Activated T-helper 17 cell treated with anti-CD3 and anti-CD28 coated beads, Interleukin-2, amount 50 U/mL, for 72 hours (primary cell): ENCODE results near the gene SLC22A23. TPM values are rescaled to one million over a fixed set of nuclear protein-coding genes. Genes with fewer than 3 reads are reported as not detected.

Experiments
- ATAC-seq: fragments of 150-1000 bp; cut with Tn5 transposase; replicated peaks from 2 replicates; pipeline ENCODE4 v1.10.0; 2021; ENCODE audit warnings: mild to moderate bottlenecking, moderate library complexity
- H3K27ac Mint-ChIP-seq: one replicate; pipeline ENCODE4 v1.8.0; 2022; ENCODE audit warnings: mixed read lengths
- H3K27me3 Mint-ChIP-seq: one replicate; pipeline ENCODE4 v1.8.0; 2022; ENCODE audit warnings: mixed read lengths
- H3K36me3 Mint-ChIP-seq: one replicate; pipeline ENCODE4 v1.8.0; 2022; ENCODE audit warnings: low read depth, mild to moderate bottlenecking, mixed read lengths
- H3K4me1 Mint-ChIP-seq: one replicate; pipeline ENCODE4 v1.8.0; 2022; ENCODE audit warnings: mixed read lengths
- H3K4me3 Mint-ChIP-seq: one replicate; pipeline ENCODE4 v1.8.0; 2022; ENCODE audit warnings: mild to moderate bottlenecking, mixed read lengths
- H3K9me3 Mint-ChIP-seq: one replicate; pipeline ENCODE4 v1.8.0; 2022; ENCODE audit warnings: mixed read lengths
- total RNA-seq, 2 donors: library from RNA; stranded (reverse); gene quantifications; one replicate each; pipeline ENCODE4 v1.2.3, GENCODE V29; 2022

Gene SLC22A23
- total RNA-seq, 2 donors from 2014 or later: 0.13 to 0.45 TPM

- Mint-ChIP-seq H3K36me3 (no peaks in the 10 kb centered on the region), H3K9me3 (no peaks in the 10 kb centered on the region), H3K27me3 (peaks cover 10% of the 10 kb centered on the region), H3K4me1 (peaks cover 22% of the 10 kb centered on the region), H3K4me3 (no peak overlapping the region), H3K27ac (no peak overlapping the region)
- no peak for ATAC-seq
These were observed 137.1 kb downstream of the SLC22A23 start for GRCh38 chr6:3319610-3320200.

- H3K4me1 Mint-ChIP-seq: peaks cover 16% of the 10 kb centered on the region
- peak; percentile 16 for ATAC-seq
- H3K27me3 Mint-ChIP-seq: peaks cover 10% of the 10 kb centered on the region
- no peaks in the 10 kb centered on the region for H3K9me3 Mint-ChIP-seq
- H3K27ac Mint-ChIP-seq: peak overlapping the region; percentile 9
- peak overlapping the region; percentile 38 for H3K4me3 Mint-ChIP-seq
- H3K36me3 Mint-ChIP-seq: no peaks in the 10 kb centered on the region
These were observed 137.9 kb downstream of the SLC22A23 start for GRCh38 chr6:3318821-3319540.

GRCh38 chr6:3318226-3318625, 138.6 kb downstream of the SLC22A23 start:
- H3K9me3 Mint-ChIP-seq: no peaks in the 10 kb centered on the region

GRCh38 chr6:3317741-3318211, 139.1 kb downstream of the SLC22A23 start:
- Mint-ChIP-seq H3K36me3 (no peaks in the 10 kb centered on the region), H3K4me3 (peak overlapping the region; percentile 38)

More at GRCh38 chr6:3318226-3318625, 138.6 kb downstream of the SLC22A23 start:
- H3K27me3 Mint-ChIP-seq: peaks cover 10% of the 10 kb centered on the region
- H3K4me3 Mint-ChIP-seq: peak overlapping the region; percentile 38
- peak overlapping the region; percentile 9 for H3K27ac Mint-ChIP-seq
- H3K4me1 Mint-ChIP-seq: peaks cover 16% of the 10 kb centered on the region
- peak; percentile 95 for ATAC-seq
- no peaks in the 10 kb centered on the region for H3K36me3 Mint-ChIP-seq

GRCh38 chr6:3316818-3317217, 140.0 kb downstream of the SLC22A23 start:
- no peak overlapping the region for H3K27ac Mint-ChIP-seq
- H3K9me3 Mint-ChIP-seq: no peaks in the 10 kb centered on the region
- H3K36me3 Mint-ChIP-seq: no peaks in the 10 kb centered on the region

More at GRCh38 chr6:3317741-3318211, 139.1 kb downstream of the SLC22A23 start:
- peak overlapping the region; percentile 9 for H3K27ac Mint-ChIP-seq
- H3K27me3 Mint-ChIP-seq: peaks cover 10% of the 10 kb centered on the region
- peaks cover 16% of the 10 kb centered on the region for H3K4me1 Mint-ChIP-seq
- peak; percentile 5 for ATAC-seq
- no peaks in the 10 kb centered on the region for H3K9me3 Mint-ChIP-seq

GRCh38 chr6:3316331-3316730, 140.5 kb downstream of the SLC22A23 start:
- no peaks in the 10 kb centered on the region for H3K9me3 Mint-ChIP-seq
- no peak overlapping the region for H3K4me3 Mint-ChIP-seq
- H3K4me1 Mint-ChIP-seq: peaks cover 16% of the 10 kb centered on the region
- peaks cover 10% of the 10 kb centered on the region for H3K27me3 Mint-ChIP-seq
- no peak for ATAC-seq
- no peaks in the 10 kb centered on the region for H3K36me3 Mint-ChIP-seq
- H3K27ac Mint-ChIP-seq: no peak overlapping the region

More at GRCh38 chr6:3316818-3317217, 140.0 kb downstream of the SLC22A23 start:
- H3K4me3 Mint-ChIP-seq: no peak overlapping the region
- no peak for ATAC-seq
- peaks cover 10% of the 10 kb centered on the region for H3K27me3 Mint-ChIP-seq
- H3K4me1 Mint-ChIP-seq: peaks cover 16% of the 10 kb centered on the region

- no peaks in the 10 kb centered on the region for H3K9me3 Mint-ChIP-seq
- H3K36me3 Mint-ChIP-seq: no peaks in the 10 kb centered on the region
- no peak overlapping the region for H3K4me3 Mint-ChIP-seq
- H3K4me1 Mint-ChIP-seq: peaks cover 16% of the 10 kb centered on the region
- H3K27ac Mint-ChIP-seq: no peak overlapping the region
- ATAC-seq: no peak
- H3K27me3 Mint-ChIP-seq: peaks cover 10% of the 10 kb centered on the region
These were observed 141.0 kb downstream of the SLC22A23 start for GRCh38 chr6:3315841-3316240.

- no peak overlapping the region for H3K27ac Mint-ChIP-seq
- H3K9me3 Mint-ChIP-seq: no peaks in the 10 kb centered on the region
- H3K27me3 Mint-ChIP-seq: peaks cover 10% of the 10 kb centered on the region
- no peak for ATAC-seq
- no peak overlapping the region for H3K4me3 Mint-ChIP-seq
- no peaks in the 10 kb centered on the region for H3K36me3 Mint-ChIP-seq
- H3K4me1 Mint-ChIP-seq: peaks cover 16% of the 10 kb centered on the region
These were observed 142.0 kb downstream of the SLC22A23 start for GRCh38 chr6:3314621-3315467.

- H3K9me3 Mint-ChIP-seq: no peaks in the 10 kb centered on the region
- ATAC-seq: no peak
- peaks cover 10% of the 10 kb centered on the region for H3K27me3 Mint-ChIP-seq
- H3K4me3 Mint-ChIP-seq: no peak overlapping the region
- peaks cover 16% of the 10 kb centered on the region for H3K4me1 Mint-ChIP-seq
- no peaks in the 10 kb centered on the region for H3K36me3 Mint-ChIP-seq
- no peak overlapping the region for H3K27ac Mint-ChIP-seq
These were observed 142.7 kb downstream of the SLC22A23 start for GRCh38 chr6:3314176-3314575.

GRCh38 chr6:3312604-3313231, 144.1 kb downstream of the SLC22A23 start:
- H3K4me1 Mint-ChIP-seq: peaks cover 2% of the 10 kb centered on the region
- no peak overlapping the region for H3K27ac Mint-ChIP-seq
- no peak for ATAC-seq
- no peak overlapping the region for H3K4me3 Mint-ChIP-seq
- no peaks in the 10 kb centered on the region for H3K36me3 Mint-ChIP-seq
- H3K9me3 Mint-ChIP-seq: no peaks in the 10 kb centered on the region
- H3K27me3 Mint-ChIP-seq: peaks cover 7% of the 10 kb centered on the region

- Mint-ChIP-seq H3K27me3 (peaks cover 1% of the 10 kb centered on the region), H3K4me1 (no peaks in the 10 kb centered on the region), H3K9me3 (no peaks in the 10 kb centered on the region), H3K27ac (no peak overlapping the region), H3K36me3 (no peaks in the 10 kb centered on the region), H3K4me3 (no peak overlapping the region)
- ATAC-seq: no peak
These were observed 145.0 kb downstream of the SLC22A23 start for GRCh38 chr6:3311826-3312225.

- Mint-ChIP-seq H3K36me3 (no peaks in the 10 kb centered on the region), H3K27me3 (no peaks in the 10 kb centered on the region), H3K27ac (no peak overlapping the region), H3K9me3 (peaks cover 3% of the 10 kb centered on the region), H3K4me1 (no peaks in the 10 kb centered on the region), H3K4me3 (no peak overlapping the region)
- ATAC-seq: no peak
These were observed 146.1 kb downstream of the SLC22A23 start for GRCh38 chr6:3310703-3311102.

GRCh38 chr6:3310051-3310448, 146.8 kb downstream of the SLC22A23 start:
- H3K27me3 Mint-ChIP-seq: no peaks in the 10 kb centered on the region
- H3K27ac Mint-ChIP-seq: no peak overlapping the region
- H3K4me3 Mint-ChIP-seq: no peak overlapping the region
- H3K36me3 Mint-ChIP-seq: no peaks in the 10 kb centered on the region
- H3K9me3 Mint-ChIP-seq: peaks cover 6% of the 10 kb centered on the region
- no peak for ATAC-seq
- H3K4me1 Mint-ChIP-seq: no peaks in the 10 kb centered on the region

GRCh38 chr6:3309391-3310050, 147.3 kb downstream of the SLC22A23 start:
- H3K27me3 Mint-ChIP-seq: no peaks in the 10 kb centered on the region
- no peaks in the 10 kb centered on the region for H3K36me3 Mint-ChIP-seq
- no peak for ATAC-seq
- no peak overlapping the region for H3K4me3 Mint-ChIP-seq
- H3K4me1 Mint-ChIP-seq: no peaks in the 10 kb centered on the region
- peaks cover 6% of the 10 kb centered on the region for H3K9me3 Mint-ChIP-seq
- H3K27ac Mint-ChIP-seq: no peak overlapping the region
